H1 (cell line): ENCODE measurements around the gene OTUD5. TPM values are rescaled to one million over a fixed set of nuclear protein-coding genes. Genes with fewer than 3 reads are reported as not detected.

Experiments
- CTCF ChIA-PET: fragments of 300-600 bp; sonication (Branson Sonifier 250); formaldehyde crosslinking; loops from one replicate; lab custom pipeline; 2021; ENCODE audit not compliant: partially characterized antibody; lab: Charles Lee
- POLR2A ChIA-PET: fragments of 300-600 bp; sonication (Branson Sonifier 250); formaldehyde crosslinking; loops from one replicate; lab custom pipeline; 2021; ENCODE audit warnings: inconsistent platforms; ENCODE audit not compliant: partially characterized antibody; lab: Charles Lee
- DNase-seq, 2 experiments: peaks; one replicate each; pipeline versions ENCODE4 v3.0.0 to v3.0.0-alpha.2; 2010 to 2022; ENCODE audit warnings: low spot score in 2 of 2, low read depth in 1 of 2, mixed read lengths in 1 of 2
- FAIRE-seq: peaks from 2 replicates; lab custom pipeline; 2011; peaks lifted over from hg19 to GRCh38; lab: Jason Lieb, UNC
- H2AFZ ChIP-seq: 2 replicates; pipeline ENCODE4 v1.8.1; 2012; ENCODE audit warnings: low read length, inconsistent platforms
- H2AK5ac ChIP-seq: 2 replicates; pipeline ENCODE4 v1.6.1; 2013; ENCODE audit warnings: low read depth, low read length
- H2BK120ac ChIP-seq: replicated peaks from 2 replicates; pipeline ENCODE3; 2013; ENCODE audit warnings: low read depth, low read length, inconsistent platforms
- H2BK12ac ChIP-seq: 2 replicates; pipeline ENCODE4 v1.6.1; 2013; ENCODE audit warnings: low read depth, low read length
- H2BK15ac ChIP-seq: 2 replicates; pipeline ENCODE4 v1.6.1; 2013; ENCODE audit warnings: low read length
- H2BK20ac ChIP-seq: 2 replicates; pipeline ENCODE4 v1.6.1; 2013; ENCODE audit warnings: low read length
- H2BK5ac ChIP-seq: 2 replicates; pipeline ENCODE4 v1.6.1; 2013; ENCODE audit warnings: low read depth, low read length
- H3K14ac ChIP-seq: 2 replicates; pipeline ENCODE4 v1.6.1; 2013; ENCODE audit warnings: inconsistent platforms; ENCODE audit not compliant: insufficient read length
- H3K18ac ChIP-seq: 2 replicates; pipeline ENCODE4 v1.6.1; 2013; ENCODE audit warnings: low read length; ENCODE audit errors: extremely low read depth
- H3K23ac ChIP-seq: 2 replicates; pipeline ENCODE4 v1.6.1; 2013; ENCODE audit warnings: inconsistent platforms; ENCODE audit not compliant: insufficient read length
- H3K23me2 ChIP-seq: 2 replicates; pipeline ENCODE4 v1.6.1; 2013; ENCODE audit warnings: low read depth, low read length
- H3K27ac ChIP-seq: 2 replicates; pipeline ENCODE4 v1.6.1; 2011; ENCODE audit warnings: low read depth, low read length, inconsistent platforms
- H3K27me3 ChIP-seq, 4 experiments: replicated peaks in 1 of 4; 1 replicate in 1 of 4; 2 replicates in 3 of 4; pipeline versions ENCODE4 v1.6.1 to v1.8.1; 2011 to 2013; ENCODE audit warnings: low read length in 3 of 4, mild to moderate bottlenecking in 3 of 4, inconsistent platforms in 2 of 4, mixed read lengths in 2 of 4, moderate library complexity in 1 of 4; ENCODE audit not compliant: control insufficient read depth in 3 of 4, insufficient read depth in 3 of 4; ENCODE audit errors: extremely low read depth in 1 of 4
- H3K36me3 ChIP-seq, 4 experiments: 2 replicates each; pipeline versions ENCODE4 v1.6.1 to v1.8.1; 2011 to 2013; ENCODE audit warnings: mild to moderate bottlenecking in 4 of 4, low read length in 3 of 4, moderate library complexity in 2 of 4, control low read depth in 1 of 4, inconsistent platforms in 1 of 4; ENCODE audit not compliant: insufficient read depth in 4 of 4, control insufficient read depth in 2 of 4
- H3K4ac ChIP-seq: replicated peaks from 2 replicates; pipeline ENCODE3; 2013; ENCODE audit warnings: low read length, low read depth, mixed read lengths, inconsistent platforms; ENCODE audit not compliant: insufficient read length
- H3K4me1 ChIP-seq, 4 experiments: replicated peaks in 1 of 4; 1 replicate in 1 of 4; 2 replicates in 3 of 4; pipeline versions ENCODE4 v1.6.1 to v1.8.1; 2011 to 2013; ENCODE audit warnings: low read length in 3 of 4, inconsistent platforms in 2 of 4, mixed read lengths in 1 of 4; ENCODE audit not compliant: insufficient read depth in 4 of 4, control insufficient read depth in 3 of 4
- H3K4me2 ChIP-seq, 2 experiments: 2 replicates each; pipeline versions ENCODE4 v1.6.1 to v1.8.1; 2011 to 2013; ENCODE audit warnings: low read depth in 2 of 2, low read length in 2 of 2, control low read depth in 1 of 2, inconsistent platforms in 1 of 2, mild to moderate bottlenecking in 1 of 2; ENCODE audit not compliant: insufficient read depth in 1 of 2
- H3K4me3 ChIP-seq, 4 experiments: fragments of 200-600, 300-600 bp in 1 of 4; sonication (generic), shearing (Covaris generic), sonication (Bioruptor Twin) in 1 of 4; 2 replicates each; pipeline versions ENCODE4 v1.5.1 to v1.8.1; 2011 to 2016; ENCODE audit warnings: low read length in 4 of 4, low read depth in 3 of 4, control low read depth in 2 of 4, inconsistent platforms in 2 of 4, mild to moderate bottlenecking in 2 of 4, mixed read lengths in 1 of 4, moderate library complexity in 1 of 4; ENCODE audit not compliant: insufficient read depth in 2 of 4; ENCODE audit errors: extremely low read depth in 1 of 4
- H3K56ac ChIP-seq: replicated peaks from 2 replicates; pipeline ENCODE3; 2013; ENCODE audit warnings: low read depth, mild to moderate bottlenecking, mixed read lengths, low read length, inconsistent platforms; ENCODE audit not compliant: insufficient read length
- H3K79me1 ChIP-seq: 2 replicates; pipeline ENCODE4 v1.6.1; 2013; ENCODE audit warnings: low read depth, low read length, control low read depth
- H3K79me2 ChIP-seq, 2 experiments: 2 replicates each; pipeline versions ENCODE4 v1.6.1 to v1.8.1; 2012 to 2013; ENCODE audit warnings: low read length in 2 of 2, mild to moderate bottlenecking in 2 of 2, inconsistent platforms in 1 of 2; ENCODE audit not compliant: insufficient read depth in 2 of 2, control insufficient read depth in 1 of 2
- H3K9ac ChIP-seq, 4 experiments: replicated peaks in 1 of 4; 1 replicate in 1 of 4; 2 replicates in 3 of 4; pipeline versions ENCODE4 v1.6.1 to v1.8.1; 2011 to 2013; ENCODE audit warnings: low read depth in 3 of 4, low read length in 3 of 4, control low read depth in 2 of 4, mild to moderate bottlenecking in 2 of 4, moderate library complexity in 2 of 4, inconsistent platforms in 1 of 4; ENCODE audit errors: extremely low read depth in 1 of 4
- H3K9me3 ChIP-seq, 2 experiments: 2 replicates each; pipeline versions ENCODE4 v1.6.1 to v1.8.1; 2012 to 2013; ENCODE audit warnings: mild to moderate bottlenecking in 2 of 2, moderate library complexity in 2 of 2, control low read depth in 1 of 2, inconsistent platforms in 1 of 2, low read depth in 1 of 2, low read length in 1 of 2, mixed read lengths in 1 of 2; ENCODE audit not compliant: insufficient read depth in 2 of 2
- H4K20me1 ChIP-seq, 2 experiments: replicated peaks in 1 of 2; 2 replicates each; pipeline versions ENCODE3 to v1.8.1; 2011 to 2013; ENCODE audit warnings: inconsistent platforms in 2 of 2, low read length in 2 of 2, mild to moderate bottlenecking in 1 of 2; ENCODE audit not compliant: insufficient read depth in 2 of 2, control insufficient read depth in 1 of 2
- H4K5ac ChIP-seq: 2 replicates; pipeline ENCODE4 v1.6.1; 2013; ENCODE audit warnings: low read length, low read depth, mixed read lengths, inconsistent platforms; ENCODE audit not compliant: insufficient read length
- H4K8ac ChIP-seq: 2 replicates; pipeline ENCODE4 v1.8.0; 2013; ENCODE audit warnings: mild to moderate bottlenecking, moderate library complexity, low read length, inconsistent platforms; ENCODE audit not compliant: insufficient read depth; ENCODE audit errors: extremely low read depth
- H4K91ac ChIP-seq: replicated peaks from 2 replicates; pipeline ENCODE3; 2013; ENCODE audit warnings: low read length, mixed read lengths, inconsistent platforms; ENCODE audit not compliant: insufficient read length
- CTCF ChIP-seq, 3 experiments: IDR thresholded peaks; 1 replicate in 2 of 3; 2 replicates in 1 of 3; pipeline versions ENCODE4 v1.5.1 to v1.6.1; 2011; ENCODE audit warnings: low read length in 3 of 3, mild to moderate bottlenecking in 3 of 3, inconsistent platforms in 2 of 3, low read depth in 1 of 3, moderate library complexity in 1 of 3; ENCODE audit not compliant: insufficient read depth in 1 of 3; ENCODE audit errors: control extremely low read depth in 1 of 3
- EP300 ChIP-seq, 2 experiments: IDR thresholded peaks; 1 replicate in 1 of 2; 2 replicates in 1 of 2; pipeline ENCODE4 v1.6.1; 2011 to 2012; ENCODE audit warnings: low read depth in 2 of 2, low read length in 2 of 2, mild to moderate bottlenecking in 2 of 2, borderline replicate concordance in 1 of 2, inconsistent platforms in 1 of 2, moderate library complexity in 1 of 2
- RAD21 ChIP-seq, 2 experiments: IDR thresholded peaks in 1 of 2; conservative IDR thresholded peaks in 1 of 2; 2 replicates each; pipeline ENCODE4 v1.6.1; 2011; ENCODE audit warnings: low read depth in 2 of 2, low read length in 2 of 2, improper control_type of control experiment in 1 of 2, inconsistent platforms in 1 of 2, mild to moderate bottlenecking in 1 of 2, moderate library complexity in 1 of 2
- SIN3A ChIP-seq, 2 experiments: IDR thresholded peaks in 1 of 2; conservative IDR thresholded peaks in 1 of 2; 2 replicates each; pipeline ENCODE4 v1.6.1; 2011 to 2012; ENCODE audit warnings: low read length in 2 of 2, improper control_type of control experiment in 1 of 2, low read depth in 1 of 2, mild to moderate bottlenecking in 1 of 2
- TCF12 ChIP-seq: IDR thresholded peaks from 2 replicates; pipeline ENCODE4 v1.6.1; 2011; ENCODE audit warnings: low read depth, mild to moderate bottlenecking, low read length
- YY1 ChIP-seq: IDR thresholded peaks from 2 replicates; pipeline ENCODE4 v1.6.1; 2011; ENCODE audit warnings: low read depth, mild to moderate bottlenecking, low read length
- whole genome bisulfite sequencing, 2 experiments: shearing (Covaris generic) in 1 of 2; methylation state at CpG; one replicate each; pipeline versions ENCODE4 v1.1.6 to v1.1.7; 2013 to 2015; ENCODE audit warnings: low lambda C conversion rate in 2 of 2, mixed read lengths in 2 of 2, inconsistent platforms in 1 of 2, low coverage in 1 of 2, missing lambda C conversion rate in 1 of 2; ENCODE audit not compliant: insufficient replicate concordance in 2 of 2, insufficient coverage in 1 of 2, insufficient read length in 1 of 2; ENCODE audit errors: extremely low coverage in 1 of 2, missing lambda C conversion rate in 1 of 2; 5-methylcytosine and 5-hydroxymethylcytosine counted together
- polyA plus RNA-seq, 7 experiments: library from polyadenylated mRNA; depleted of rRNA in 3 of 7; stranded (reverse) in 5 of 7; unstranded in 2 of 7; fragments of >200 nt in 5 of 7; fragments of 200-250 nt in 2 of 7; gene quantifications; 1 replicate in 5 of 7; 2 replicates in 1 of 7; 4 replicates in 1 of 7; pipeline versions ENCODE4 v1.2.1 to v1.2.3, GENCODE V29; 2011 to 2013; ENCODE audit warnings: missing spikeins in 2 of 7, mixed read lengths in 2 of 7
- total RNA-seq: library from RNA; stranded (reverse); fragmentation: NEBNext Ultra II Directional; extraction: Animal tissue kit (Norgen Biotek cat#: 25700); gene quantifications from 2 replicates; pipeline ENCODE4 v1.2.1, GENCODE V29; 2021

Gene OTUD5
- total and polyA plus RNA-seq, 2 of the 8 experiments (the other 6 are each of a cell fraction or from before 2014, with no cell fraction given) = 46.3 to 53.5 TPM

- H3K9me3 ChIP-seq = no peaks in the 10 kb centered on the region
- H2BK120ac ChIP-seq = no peak overlapping the region
- H4K5ac ChIP-seq = peak overlapping the region; percentile 16
- POLR2A ChIA-PET = interaction anchor here (1.0 to 21.5 kb wide), 8 partner anchors 11 to 110 kb away, joined by 3 to 572 read pairs (median 4); partner anchors contain the start of genes OTUD5, PIM2, PQBP1 and SLC35A2
- H2BK20ac ChIP-seq = no peak overlapping the region
- no peak overlapping the region for H3K56ac ChIP-seq
- no peak overlapping the region for H4K8ac ChIP-seq
- peaks cover 0 to 12% (median 3%) of the 10 kb centered on the region in 4 experiments; a peak in 6 of 7 replicates for H3K4me1 ChIP-seq
- peak overlapping the region; percentile 3 to 47; a peak in 3 of 4 replicates for H3K4me2 ChIP-seq
- H2AK5ac ChIP-seq = no peak overlapping the region
- no peaks in the 10 kb centered on the region for H3K79me1 ChIP-seq
- H3K23ac ChIP-seq = no peak overlapping the region
- peaks cover 0 to 54% of the 10 kb centered on the region in 2 experiments; a peak in 2 of 4 replicates for H3K79me2 ChIP-seq
- H3K27me3 ChIP-seq = no peaks in the 10 kb centered on the region
- peaks cover 0 to 18% (median 7%) of the 10 kb centered on the region in 4 experiments; a peak in 6 of 8 replicates for H3K36me3 ChIP-seq
- no peak overlapping the region for H2BK12ac ChIP-seq
- H3K14ac ChIP-seq = no peak overlapping the region
- FAIRE-seq (peak; percentile 95), DNase-seq (peak in 1 of 2 experiments; percentile 52)
- peak overlapping the region; percentile 68 for H3K27ac ChIP-seq
- no peak overlapping the region for H3K18ac ChIP-seq
- no peak overlapping the region for H3K9ac ChIP-seq
- no peaks in the 10 kb centered on the region; the same call in 1 of the 2 replicates for H3K23me2 ChIP-seq
- CTCF ChIA-PET = interaction anchor here (0.6 to 3.1 kb wide), 12 partner anchors 9 to 175 kb away, joined by 3 to 20 read pairs (median 4); partner anchors contain the start of genes PQBP1 and TIMM17B
- no peak overlapping the region for H4K91ac ChIP-seq
- peaks cover 0 to 2% of the 10 kb centered on the region in 2 experiments for H4K20me1 ChIP-seq
- peak overlapping the region in 1 of 4 experiments; percentile 42; a peak in 2 of 8 replicates for H3K4me3 ChIP-seq
- H2BK15ac ChIP-seq = no peak overlapping the region
- no peak overlapping the region for H2AFZ ChIP-seq
- no peak for TF ChIP-seq TCF12
- no peak for TF ChIP-seq YY1
- TF ChIP-seq CTCF (IDR thresholded peaks at IDR 0.05; ENCODE audit: control extremely low read depth in 1 of 3, insufficient read depth in 1 of 3, low read depth in 1 of 3, low read length in 3 of 3) = peak; percentile 27 to 79 (median 77)
- peak; percentile 74 to 82 for TF ChIP-seq RAD21 (IDR thresholded peaks at IDR 0.05 in 1 of 2, conservative IDR thresholded peaks at IDR 0.05 in 1 of 2; ENCODE audit: low read depth in 2 of 2, low read length in 2 of 2)
- peak; percentile 1 to 54; a peak in 1 of 4 replicates for TF ChIP-seq SIN3A (conservative IDR thresholded peaks at IDR 0.05 in 1 of 2, IDR thresholded peaks at IDR 0.05 in 1 of 2; ENCODE audit: low read depth in 1 of 2, low read length in 2 of 2)
- TF ChIP-seq EP300 (IDR thresholded peaks at IDR 0.05; ENCODE audit: borderline replicate concordance in 1 of 2, low read depth in 2 of 2, low read length in 2 of 2) = no peak
- 20% methylated on average over 9 of the region's 9 CpGs; no CpG with 5 or more reads in 1 of the 2 experiments for WGBS, 2 experiments
- H3K4ac ChIP-seq = no peak overlapping the region
- H2BK5ac ChIP-seq = no peak overlapping the region; the same call in 1 of the 2 replicates
These were observed 20.1 kb downstream of the OTUD5 start for GRCh38 chrX:48937054-48937907.
